Kidney tubule cell (primary cell): ENCODE measurements around the gene VPS72.
A peak's percentile ranks its signal among the peaks of the same experiment; 100 is the strongest.

Source experiments
- DNase-seq: peaks from one replicate; pipeline ENCODE4 v3.0.0-alpha.2; 2018; ENCODE audit warnings: low spot score

Gene VPS72

DNA sequence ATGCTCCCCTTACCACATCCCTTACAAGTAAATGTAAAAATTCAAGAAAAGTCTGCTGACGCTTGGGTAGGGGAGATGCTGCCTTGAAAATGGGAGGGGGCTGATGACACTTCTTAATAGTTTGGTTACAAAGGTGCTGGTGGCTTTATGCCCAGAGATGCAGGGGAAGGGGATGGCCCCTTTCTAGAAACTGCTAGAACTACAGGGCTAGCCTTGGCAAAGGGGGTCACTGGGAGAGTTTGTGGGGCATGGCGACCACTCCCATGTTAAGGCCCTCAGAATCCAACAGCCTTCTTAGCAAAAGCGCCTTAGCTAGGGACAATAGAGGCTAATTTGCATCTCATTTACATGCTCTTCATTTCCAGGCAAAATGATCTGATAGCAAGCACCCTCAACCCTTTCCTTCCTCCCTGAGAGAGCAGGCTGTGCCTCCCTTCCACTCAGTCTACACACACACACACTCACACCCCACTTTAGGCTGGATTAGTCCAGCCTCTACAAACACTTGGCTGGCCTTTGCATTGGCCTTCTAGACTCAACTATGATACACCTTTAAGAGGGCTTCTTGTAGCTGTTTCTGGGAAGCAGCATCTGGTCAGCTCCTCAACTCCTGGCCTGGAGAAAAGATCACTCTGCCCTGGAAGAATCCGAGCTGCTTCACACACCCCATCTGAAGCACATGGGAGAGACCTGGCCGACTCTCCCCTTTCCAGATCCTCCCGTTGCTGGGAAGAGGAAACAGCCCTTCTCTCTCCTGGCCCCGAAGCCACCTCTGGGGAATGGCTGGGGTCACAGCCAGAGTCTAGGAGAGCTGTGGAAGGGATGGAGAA lies 45.3 kb downstream of the VPS72 start:
- DNase-seq, result no peak

- DNase-seq, result no peak
Observed at GRCh38 chr1:151143986-151144385, 46.0 kb downstream of the VPS72 start.

- no peak for DNase-seq
Observed at GRCh38 chr1:151143057-151143435, 47.0 kb downstream of the VPS72 start.

- DNase-seq, result no peak
Observed at GRCh38 chr1:151142411-151143056, 47.5 kb downstream of the VPS72 start.

DNA sequence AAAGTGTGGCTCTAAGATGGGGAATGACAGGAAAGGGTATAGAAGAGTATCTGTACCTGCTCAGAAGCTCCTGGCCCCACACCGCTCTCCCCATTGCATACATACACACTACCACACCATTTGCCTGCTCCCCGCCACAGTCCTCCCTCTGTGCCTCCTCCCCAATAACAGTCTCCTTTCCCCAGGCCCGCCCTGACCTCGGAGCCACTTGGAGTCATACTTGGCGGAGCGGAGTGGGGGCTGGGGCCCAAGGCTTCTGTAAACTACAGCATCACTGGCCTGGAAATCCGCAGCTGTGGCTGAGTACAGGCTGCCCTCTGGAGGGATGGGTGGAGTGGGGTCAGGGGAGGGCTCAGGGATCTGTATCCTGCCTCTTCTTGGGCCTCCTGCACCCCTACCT lies 52.2 kb downstream of the VPS72 start:
- DNase-seq, result no peak

DNA sequence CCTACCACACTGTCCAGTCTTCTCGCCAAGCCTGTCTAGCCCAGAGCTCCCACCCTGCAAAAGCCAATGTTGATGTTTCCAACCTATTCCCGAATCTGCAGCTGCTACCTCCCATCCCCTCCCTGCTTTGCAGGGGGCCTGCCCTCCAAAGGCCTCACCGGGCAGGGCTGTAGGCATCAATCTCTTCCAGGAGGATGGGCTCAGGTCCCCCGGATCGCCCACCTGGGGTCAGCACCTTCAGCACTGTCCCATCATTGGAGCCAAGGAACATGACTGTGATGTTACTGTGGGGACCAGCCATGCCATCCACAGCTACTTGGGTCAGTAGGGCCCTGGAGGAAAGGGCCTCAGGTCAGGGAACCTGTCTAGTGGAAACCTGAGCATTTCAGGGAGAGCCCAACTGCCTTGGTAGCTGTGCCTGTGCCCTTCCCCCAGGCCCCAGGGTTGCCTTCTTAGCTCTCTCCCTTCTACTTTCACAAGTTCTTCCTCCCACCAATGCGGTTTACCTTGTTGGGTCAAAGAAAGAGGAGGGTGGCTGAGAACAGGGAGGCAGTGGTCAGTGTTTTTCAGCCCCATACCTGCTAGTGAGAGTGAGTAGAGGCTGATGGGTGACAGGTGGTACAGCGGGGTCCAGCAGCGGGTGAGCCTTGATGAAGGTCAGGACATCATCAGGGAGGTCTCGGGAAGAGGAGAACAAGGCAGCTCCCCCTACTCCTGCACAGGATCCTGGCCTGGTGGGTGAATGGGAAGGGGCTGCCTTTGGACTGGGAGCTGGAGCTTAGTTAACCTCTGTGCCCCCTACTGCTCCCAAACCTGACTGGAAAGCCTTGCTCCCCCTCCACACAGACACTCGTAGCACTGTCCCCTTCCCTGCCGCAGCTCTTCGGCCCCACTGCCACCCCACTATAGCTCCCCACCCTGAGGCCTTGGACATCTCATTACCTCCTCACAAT lies 54.3 kb downstream of the VPS72 start:
- DNase-seq, result no peak

DNA sequence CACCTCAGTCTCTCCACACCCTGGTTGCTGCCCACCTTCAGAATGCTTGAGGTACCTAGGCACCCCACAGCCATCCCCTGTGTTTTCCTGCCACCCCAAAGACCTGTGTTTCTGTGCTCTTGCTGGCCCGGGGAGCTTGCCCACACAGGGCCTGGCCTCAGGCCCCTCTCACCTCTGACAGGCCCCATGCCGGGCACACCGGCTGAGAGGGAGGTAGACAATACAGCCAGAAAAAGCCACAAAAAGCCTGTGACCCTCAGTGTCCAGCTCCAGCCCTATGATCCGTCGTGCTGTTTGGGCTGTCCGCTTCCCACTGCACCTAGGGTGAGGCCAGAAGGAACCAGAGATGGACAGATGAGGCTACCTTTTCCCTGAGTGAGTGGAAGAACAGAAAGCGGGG lies 55.0 kb downstream of the VPS72 start:
- no peak for DNase-seq

DNA sequence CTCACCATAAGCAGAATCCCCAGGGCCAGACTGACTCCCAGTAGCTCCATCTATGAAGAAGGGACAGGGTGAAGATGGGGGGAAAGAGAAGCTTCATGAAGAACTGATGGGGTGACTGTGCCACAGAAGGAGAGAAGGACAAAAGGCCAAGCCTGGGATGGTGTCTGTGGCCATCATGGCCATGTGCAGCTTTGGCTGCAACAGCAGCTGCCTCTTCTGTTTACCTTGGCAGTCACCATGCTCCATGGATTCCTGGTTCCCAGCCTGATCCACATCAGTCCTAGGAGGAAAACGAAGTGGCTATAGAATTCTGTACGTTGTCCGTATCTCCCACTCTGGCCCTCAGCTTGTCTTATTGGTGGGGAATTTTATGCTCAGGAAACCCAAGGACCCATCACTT lies 55.6 kb downstream of the VPS72 start:
- DNase-seq, result no peak

- DNase-seq, result no peak
Observed at GRCh38 chr1:151133018-151133806, 56.8 kb downstream of the VPS72 start.

GRCh38 chr1:151132335-151133017 lies 57.5 kb downstream of the VPS72 start:
- DNase-seq, result no peak

DNA sequence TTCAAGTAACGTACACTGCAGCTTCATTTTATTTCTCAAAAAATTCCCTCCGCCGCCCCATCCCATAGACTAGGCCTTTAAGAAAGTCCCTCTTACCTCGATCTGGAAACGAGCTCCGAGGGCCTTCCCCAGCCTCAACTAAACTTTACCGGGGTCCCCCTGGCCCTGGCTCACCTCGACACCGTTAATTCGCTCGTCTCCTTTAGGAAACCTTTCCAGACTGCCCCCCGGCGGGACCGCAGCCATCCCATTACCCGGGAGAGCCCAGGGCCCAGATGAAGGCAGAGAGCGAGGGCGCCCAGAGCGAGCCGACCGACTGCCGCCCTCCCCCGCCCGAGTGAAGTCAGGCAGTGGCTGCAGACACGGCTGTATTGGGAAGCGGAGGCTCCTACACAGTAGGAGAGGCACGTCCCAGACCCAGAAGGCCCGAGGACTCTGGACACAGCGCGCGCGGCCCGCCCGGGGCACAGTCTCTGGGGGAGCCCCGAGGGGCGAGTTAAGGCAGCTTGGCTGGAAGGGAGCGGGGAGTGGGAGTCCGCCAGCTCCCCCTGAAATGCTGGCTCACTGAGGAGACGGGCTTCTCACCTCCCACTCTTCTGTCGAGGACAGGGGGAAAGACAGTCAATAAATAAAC lies 58.2 kb downstream of the VPS72 start:
- DNase-seq, result no peak

GRCh38 chr1:151130987-151131586 lies 58.9 kb downstream of the VPS72 start:
- peak; percentile 82 for DNase-seq

GRCh38 chr1:151128800-151129199 lies 61.2 kb downstream of the VPS72 start:
- DNase-seq, result no peak
